K562 (cell line): ENCODE results near the gene ECT2.

ENCODE experiments used
- ARNT ChIP-seq, 2 experiments: fragments of 450-650 bp; IDR thresholded peaks; 2 replicates each; pipeline ENCODE4 v1.6.1; 2016; ENCODE audit warnings: mild to moderate bottlenecking in 1 of 2
- C11orf30 ChIP-seq: fragments of 450-650 bp; IDR thresholded peaks from 2 replicates; pipeline ENCODE4 v1.6.1; 2016; ENCODE audit warnings: low read depth, mild to moderate bottlenecking
- CTCF ChIP-seq, 3 experiments: IDR thresholded peaks in 2 of 3; conservative IDR thresholded peaks in 1 of 3; 2 replicates each; pipeline ENCODE4 v1.5.1; 2011 to 2012; ENCODE audit warnings: low read length in 3 of 3, mild to moderate bottlenecking in 3 of 3, control low read depth in 2 of 3, improper control_type of control experiment in 1 of 3, inconsistent platforms in 1 of 3, low read depth in 1 of 3, mixed read lengths in 1 of 3, moderate library complexity in 1 of 3; ENCODE audit not compliant: insufficient read depth in 2 of 3
- E2F4 ChIP-seq: sonication (generic); formaldehyde crosslinking; IDR thresholded peaks from 2 replicates; pipeline ENCODE4 v1.8.0; 2022; ENCODE audit warnings: mild to moderate bottlenecking, low read depth, missing genetic modification reagents
- EP300 ChIP-seq: IDR thresholded peaks from 2 replicates; pipeline ENCODE4 v1.6.1; 2012; ENCODE audit warnings: low read length, improper control_type of control experiment
- GATA2 ChIP-seq: sonication (generic); formaldehyde crosslinking; IDR thresholded peaks from 2 replicates; pipeline ENCODE4 v1.4.0; 2020; ENCODE audit warnings: mild to moderate bottlenecking, missing genetic modification reagents
- HDAC6 ChIP-seq: IDR thresholded peaks from 2 replicates; pipeline ENCODE4 v1.6.1; 2012; ENCODE audit warnings: low read depth, mild to moderate bottlenecking, control low read depth, inconsistent platforms, low read length, moderate library complexity
- KDM1A ChIP-seq, 2 experiments: fragments of 450-650 bp; IDR thresholded peaks; 2 replicates each; pipeline ENCODE4 v1.6.1; 2016; ENCODE audit warnings: mild to moderate bottlenecking in 2 of 2
- MAX ChIP-seq: sonication (generic); formaldehyde crosslinking; IDR thresholded peaks from 2 replicates; pipeline ENCODE4 v1.9.0; 2022; ENCODE audit warnings: mild to moderate bottlenecking, missing genetic modification reagents
- POLR2A ChIP-seq: fragments of 450-650 bp; conservative IDR thresholded peaks from 2 replicates; pipeline ENCODE4 v1.6.1; 2016
- ZBTB8A ChIP-seq: fragments of 450-650 bp; IDR thresholded peaks from 2 replicates; pipeline ENCODE4 v1.6.1; 2018; ENCODE audit warnings: mild to moderate bottlenecking, moderate library complexity; ENCODE audit not compliant: partially characterized antibody
- ZC3H4 ChIP-seq: sonication (generic); formaldehyde crosslinking; IDR thresholded peaks from 2 replicates; pipeline ENCODE4 v1.9.0; 2021; ENCODE audit warnings: missing genetic modification reagents, borderline replicate concordance
- ZNF507 ChIP-seq: conservative IDR thresholded peaks from 2 replicates; pipeline ENCODE4 v1.6.1; 2017; ENCODE audit warnings: missing genetic modification characterization, missing compliant biosample characterization

- TF ChIP-seq E2F4 (CRISPR knock-in tag), result no peak
- no peak for TF ChIP-seq HDAC6
- no peak for TF ChIP-seq KDM1A (IDR thresholded peaks at IDR 0.05)
- TF ChIP-seq ZC3H4 (CRISPR knock-in tag), result no peak
- TF ChIP-seq EP300, result no peak
- no peak for TF ChIP-seq CTCF (IDR thresholded peaks at IDR 0.05 in 2 of 3, conservative IDR thresholded peaks at IDR 0.05 in 1 of 3; ENCODE audit: insufficient read depth in 2 of 3, low read depth in 1 of 3, low read length in 3 of 3)
- no peak for TF ChIP-seq GATA2 (CRISPR knock-in tag)
- no peak for TF ChIP-seq ZBTB8A
- no peak for TF ChIP-seq ZNF507 (tag)
- no peak for TF ChIP-seq MAX (CRISPR knock-in tag)
- no peak for TF ChIP-seq C11orf30
- TF ChIP-seq ARNT (IDR thresholded peaks at IDR 0.05), result no peak
- no peak for TF ChIP-seq POLR2A
Observed at GRCh38 chr3:172786036-172786435, 35.5 kb downstream of the ECT2 start.
